IPS-18c (cell line): ENCODE measurements around the gene ARHGAP22.
A peak's percentile ranks its signal among the peaks of the same experiment; 100 is the strongest.

Source experiments
- H3K4me3 ChIP-seq: 2 replicates; pipeline ENCODE4 v1.7.0; 2013; ENCODE audit warnings: low read depth, mild to moderate bottlenecking, low read length, moderate library complexity; ENCODE audit not compliant: insufficient read depth
- H3K9me3 ChIP-seq: one replicate; pipeline ENCODE4 v1.6.1; 2013; ENCODE audit warnings: mild to moderate bottlenecking, low read length, moderate library complexity; ENCODE audit not compliant: control insufficient read depth, insufficient read depth

ARHGAP22 gene

GRCh38 chr10:48535416-48536155 lies 69.3 kb downstream of the ARHGAP22 start:
- no peak overlapping the region for H3K4me3 ChIP-seq
- H3K9me3 ChIP-seq, result no peaks in the 10 kb centered on the region

DNA sequence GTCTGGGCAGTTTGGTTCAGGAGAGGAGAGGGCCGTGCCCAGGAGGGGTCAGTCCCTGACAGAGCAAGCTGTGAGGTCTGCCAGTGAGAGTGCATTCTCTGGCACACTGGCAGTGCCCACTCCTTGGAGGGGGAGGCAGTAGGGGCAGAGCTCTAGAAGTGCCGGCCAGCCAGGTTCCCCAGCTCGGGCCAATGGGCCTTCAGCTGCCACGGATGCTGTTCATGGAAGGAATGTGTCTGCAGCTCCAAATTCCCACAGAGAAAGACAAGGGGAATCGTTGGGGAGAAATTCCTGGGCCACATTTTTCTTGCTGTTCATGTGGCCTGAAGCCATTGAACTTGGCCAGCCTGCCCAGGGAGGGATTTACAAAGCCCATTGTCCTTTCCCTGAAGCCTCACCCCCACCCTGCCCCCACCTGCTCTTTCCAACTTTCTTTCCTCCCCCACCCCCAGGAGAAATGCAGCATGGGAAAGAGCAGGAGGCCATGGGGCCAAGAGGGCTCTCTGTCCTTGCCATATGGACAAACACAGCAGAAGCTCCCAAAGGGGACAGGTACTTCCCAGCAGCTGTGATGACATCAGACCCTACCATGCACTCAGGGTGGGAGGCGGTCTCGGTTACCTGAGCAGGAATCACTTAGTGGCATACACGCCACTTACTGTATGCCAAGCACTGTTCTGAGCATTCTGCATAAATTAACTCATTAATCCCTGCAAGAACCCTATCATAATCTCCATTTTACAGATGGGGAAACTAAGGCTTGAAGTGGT lies 70.7 kb downstream of the ARHGAP22 start:
- no peaks in the 10 kb centered on the region for H3K9me3 ChIP-seq
- H3K4me3 ChIP-seq, result no peak overlapping the region

GRCh38 chr10:48533540-48533939 lies 71.3 kb downstream of the ARHGAP22 start:
- no peaks in the 10 kb centered on the region for H3K9me3 ChIP-seq
- no peak overlapping the region for H3K4me3 ChIP-seq

GRCh38 chr10:48531486-48531885 lies 73.4 kb downstream of the ARHGAP22 start:
- H3K9me3 ChIP-seq, result no peaks in the 10 kb centered on the region
- no peak overlapping the region for H3K4me3 ChIP-seq

GRCh38 chr10:48529331-48529730 lies 75.5 kb downstream of the ARHGAP22 start:
- Histone ChIP-seq H3K9me3 (no peaks in the 10 kb centered on the region), H3K4me3 (no peak overlapping the region)

GRCh38 chr10:48527756-48528155 lies 77.1 kb downstream of the ARHGAP22 start:
- no peaks in the 10 kb centered on the region for H3K9me3 ChIP-seq

GRCh38 chr10:48526846-48527505 lies 77.9 kb downstream of the ARHGAP22 start:
- no peaks in the 10 kb centered on the region for H3K9me3 ChIP-seq
- no peak overlapping the region for H3K4me3 ChIP-seq

More at GRCh38 chr10:48527756-48528155, 77.1 kb downstream of the ARHGAP22 start:
- no peak overlapping the region for H3K4me3 ChIP-seq

- Histone ChIP-seq H3K4me3 (no peak overlapping the region), H3K9me3 (no peaks in the 10 kb centered on the region)
Measured at GRCh38 chr10:48526011-48526821, 78.7 kb downstream of the ARHGAP22 start.

GRCh38 chr10:48525113-48525512 lies 79.8 kb downstream of the ARHGAP22 start:
- no peaks in the 10 kb centered on the region for H3K9me3 ChIP-seq
- no peak overlapping the region for H3K4me3 ChIP-seq

DNA sequence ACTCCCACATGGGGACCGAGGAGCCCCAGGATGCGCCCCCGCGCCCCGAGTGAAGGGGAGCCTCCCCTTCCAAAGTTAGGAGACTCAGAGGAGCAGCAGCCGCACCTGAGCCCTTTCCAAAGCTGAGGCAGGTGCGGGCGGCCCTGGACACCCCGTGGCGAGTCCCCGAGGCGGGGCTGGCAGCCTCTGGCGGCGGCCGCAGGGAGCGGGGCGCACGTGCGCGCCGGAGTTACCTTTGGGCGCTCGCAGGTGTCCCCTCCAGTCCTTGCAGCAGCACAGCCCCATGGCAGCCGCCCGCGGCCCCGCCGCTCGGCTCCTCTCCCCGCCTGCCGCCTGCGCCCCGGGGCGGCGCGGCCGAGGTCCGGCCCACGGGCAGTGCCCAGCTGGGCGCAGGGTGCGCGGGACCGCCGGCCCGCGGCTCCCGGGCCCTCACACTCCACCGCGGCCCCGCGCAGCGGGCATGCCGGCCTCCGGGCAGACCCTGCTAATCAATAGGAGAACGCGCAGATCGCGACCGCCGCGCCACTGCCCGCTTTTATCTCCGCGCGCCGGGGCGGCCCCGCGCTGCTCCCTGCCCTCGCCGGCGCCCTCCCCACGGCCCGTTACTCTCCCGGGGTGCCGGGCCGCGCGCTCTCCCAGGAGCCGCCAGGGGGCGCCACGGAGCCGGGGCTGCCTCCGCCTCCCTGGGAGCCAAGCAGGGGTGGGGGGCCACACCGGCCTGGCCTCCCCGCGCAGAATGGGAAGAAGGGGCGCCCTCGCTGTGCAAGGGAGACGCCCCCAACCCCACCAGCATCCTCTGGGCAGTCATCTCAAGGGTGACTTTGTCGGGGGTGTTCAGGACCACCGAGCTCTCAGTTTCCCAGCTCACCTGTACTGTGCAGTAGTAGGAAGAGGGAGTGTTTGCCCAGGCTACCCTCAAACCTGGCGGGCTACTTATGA lies 80.8 kb downstream of the ARHGAP22 start:
- H3K4me3 ChIP-seq, result peak overlapping the region; percentile 74
- H3K9me3 ChIP-seq, result no peaks in the 10 kb centered on the region

DNA sequence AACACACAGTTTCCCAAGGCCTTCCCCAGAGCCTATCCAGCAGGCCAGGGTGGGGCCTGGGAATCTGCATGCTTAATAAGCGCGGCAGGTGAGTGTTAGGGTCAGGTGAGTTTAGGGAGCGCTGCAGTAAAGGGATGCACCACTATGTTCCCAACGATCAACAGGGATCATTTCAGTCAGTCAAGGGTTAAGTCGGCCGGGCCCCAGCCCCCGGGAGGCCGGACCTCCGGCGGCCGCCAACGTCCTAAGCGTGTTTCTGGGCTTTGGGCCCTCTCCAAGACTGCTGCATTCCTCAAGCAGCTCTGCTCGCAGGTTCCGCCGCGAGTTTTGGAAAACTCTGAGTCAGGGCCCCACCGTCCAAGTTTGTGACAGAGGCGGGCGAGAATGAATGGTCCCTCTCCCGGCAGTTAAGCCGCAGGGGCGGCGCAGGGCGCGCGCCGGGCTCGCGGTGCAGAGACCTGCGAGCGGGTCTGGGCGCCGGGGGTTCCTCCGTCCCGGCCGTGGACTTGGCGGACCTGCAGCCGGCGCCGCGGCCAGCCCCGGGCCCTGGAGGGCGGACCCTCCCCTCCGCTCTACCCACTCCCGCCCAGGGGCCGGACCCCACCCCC lies 81.6 kb downstream of the ARHGAP22 start:
- peak overlapping the region; percentile 74 for H3K4me3 ChIP-seq

DNA sequence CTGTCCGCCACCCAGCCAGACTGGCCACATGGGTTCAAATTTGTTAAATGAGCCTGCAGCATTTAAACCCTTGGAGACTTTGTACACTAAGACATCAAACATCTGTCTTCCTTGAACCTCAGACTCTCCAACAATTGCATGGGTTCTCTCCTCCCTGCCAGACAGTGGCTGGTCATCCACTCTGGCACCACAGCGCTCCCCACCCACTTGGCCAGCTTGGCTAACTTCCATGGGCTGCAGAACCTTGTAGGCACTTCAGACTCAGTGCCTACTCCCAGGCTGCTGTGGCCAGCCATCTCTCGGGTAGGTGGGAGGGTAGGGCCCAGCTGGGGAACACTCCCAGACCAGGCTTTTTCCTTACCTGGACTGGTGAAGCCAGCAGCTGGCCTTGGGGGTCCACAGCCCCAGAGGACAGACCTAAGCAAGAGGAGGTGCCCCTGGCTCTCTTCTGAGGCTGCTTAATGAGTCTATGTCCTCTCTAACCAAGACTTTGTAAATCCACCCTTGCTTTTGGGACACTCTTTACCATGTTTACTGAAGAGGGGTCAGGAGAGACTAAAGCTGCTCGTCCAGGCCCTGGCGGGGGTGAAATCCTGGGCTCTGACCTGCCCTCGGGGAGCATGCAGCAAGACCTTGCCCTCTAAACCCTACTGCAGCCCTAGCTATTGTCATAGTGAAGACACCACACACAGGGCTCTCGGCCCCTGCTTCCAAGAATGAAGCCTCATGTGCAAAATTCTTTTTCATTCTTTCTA lies 82.7 kb downstream of the ARHGAP22 start:
- no peaks in the 10 kb centered on the region for H3K9me3 ChIP-seq
- no peak overlapping the region for H3K4me3 ChIP-seq

More for the DNA sequence above, 81.6 kb downstream of the ARHGAP22 start:
- no peaks in the 10 kb centered on the region for H3K9me3 ChIP-seq

DNA sequence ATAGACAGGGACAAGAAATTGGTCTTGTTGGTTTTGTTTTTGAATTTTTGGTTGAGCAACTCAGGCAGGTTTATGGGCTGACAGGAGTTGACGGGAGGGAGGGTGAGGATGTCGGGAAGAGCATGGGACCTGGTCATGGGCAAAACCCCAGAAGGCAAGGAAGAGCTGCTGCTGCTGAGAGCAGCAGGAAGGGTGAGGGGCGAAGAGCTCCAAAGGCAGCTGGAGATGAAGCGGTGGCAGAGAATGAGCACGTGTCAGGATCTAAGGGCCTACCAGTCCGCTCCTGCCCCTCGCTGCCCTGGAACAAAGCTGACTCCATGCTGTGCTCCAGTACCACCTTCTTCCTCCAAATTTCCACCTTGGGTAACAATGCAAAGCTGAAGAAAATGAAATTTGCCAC lies 84.3 kb downstream of the ARHGAP22 start:
- Histone ChIP-seq H3K4me3 (no peak overlapping the region), H3K9me3 (no peaks in the 10 kb centered on the region)

- Histone ChIP-seq H3K9me3 (no peaks in the 10 kb centered on the region), H3K4me3 (no peak overlapping the region)
Measured at GRCh38 chr10:48520184-48520506, 84.7 kb downstream of the ARHGAP22 start.

DNA sequence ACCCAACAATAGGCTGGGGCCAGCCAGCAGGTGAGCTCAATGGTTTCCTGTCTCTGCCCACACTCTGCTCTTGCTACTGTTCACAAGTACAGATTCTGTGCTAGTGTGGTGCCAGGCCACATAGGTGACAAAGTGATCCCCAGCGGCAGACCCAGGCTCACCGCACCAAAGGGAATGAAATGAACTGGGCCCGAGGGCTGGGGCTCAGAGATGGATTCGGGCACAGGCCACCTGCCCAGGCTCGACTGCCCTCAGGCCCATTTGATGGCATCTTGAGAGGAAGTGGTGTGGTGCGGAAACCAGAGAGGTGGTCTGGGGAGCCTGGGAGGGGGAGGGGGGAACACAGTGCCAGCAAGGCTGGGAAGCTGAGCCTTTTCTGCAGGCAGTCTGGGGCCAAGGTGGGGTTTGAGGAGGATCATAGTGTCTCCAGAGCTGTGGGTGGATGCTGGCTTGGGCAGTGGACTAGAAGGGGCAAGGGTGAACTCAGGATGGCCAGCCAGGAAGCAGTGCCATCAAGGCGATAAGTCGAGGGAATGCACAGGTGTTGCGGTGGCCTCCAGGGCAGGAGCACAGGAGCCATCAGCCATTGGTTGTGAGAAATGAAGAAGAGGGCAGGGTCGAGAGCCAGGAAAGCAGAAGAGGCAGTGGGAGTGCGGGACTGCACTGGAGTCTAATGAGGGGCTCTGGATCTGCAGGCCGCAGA lies 85.2 kb downstream of the ARHGAP22 start:
- Histone ChIP-seq H3K4me3 (no peak overlapping the region), H3K9me3 (no peaks in the 10 kb centered on the region)
